Measurements from ENCODE around the gene CPOX. TPM values are rescaled to one million over a fixed set of nuclear protein-coding genes. Genes with fewer than 3 reads are reported as not detected.

Gene CPOX
- total and polyA plus RNA-seq, 3 donors from 2014 or later: 9.3 to 25.4 (median 21.7) TPM

GRCh38 chr3:98532709-98533571 lies 60.5 kb downstream of the CPOX start:
- DNase-seq: no peak
- Histone ChIP-seq H3K4me1 (no peaks in the 10 kb centered on the region), H3K27ac (no peak overlapping the region), H3K27me3 (no peaks in the 10 kb centered on the region), H3K4me3 (no peak overlapping the region), H3K9me3 (no peaks in the 10 kb centered on the region), H3K36me3 (ENCODE audit: low read depth, missing control alignments) (no peaks in the 10 kb centered on the region)
- no peak for TF ChIP-seq CTCF (IDR thresholded peaks at IDR 0.05)
- no peak for TF ChIP-seq POLR2A (IDR thresholded peaks at IDR 0.05)
- intact Hi-C loops (cut with DNase I; ENCODE audit: low total_unique reads): no loop called here
- WGBS, 2 donors: 85 to 94% methylated on average over 6 of the region's 6 CpGs

GRCh38 chr3:98532275-98532637 lies 61.2 kb downstream of the CPOX start:
- Histone ChIP-seq H3K4me1 (no peaks in the 10 kb centered on the region), H3K36me3 (ENCODE audit: low read depth, missing control alignments) (no peaks in the 10 kb centered on the region), H3K27ac (no peak overlapping the region), H3K27me3 (no peaks in the 10 kb centered on the region), H3K9me3 (no peaks in the 10 kb centered on the region), H3K4me3 (no peak overlapping the region)
- 64 to 74% methylated on average over 3 to 5 of the region's 5 CpGs for WGBS, 2 donors
- intact Hi-C loops (cut with DNase I; ENCODE audit: low total_unique reads): no loop called here
- TF ChIP-seq POLR2A (IDR thresholded peaks at IDR 0.05) (no peak), CTCF (IDR thresholded peaks at IDR 0.05) (no peak)
- no peak for DNase-seq

GRCh38 chr3:98531622-98532274 lies 61.7 kb downstream of the CPOX start, which contains the start of gene GPR15:
TSS of gene GPR15 (plus strand) at chr3:98531978. CDS start at chr3:98532034, 56 bp downstream.
- H3K27ac ChIP-seq: no peak within 1 kb of the TSS
- no peaks in the 10 kb centered on the region for H3K4me1 ChIP-seq
- no peaks in the 10 kb centered on the region for H3K27me3 ChIP-seq
- no peaks in the 10 kb centered on the region for H3K9me3 ChIP-seq
- 80 to 87% methylated on average over 7 of the region's 7 CpGs for WGBS, 2 donors
- H3K36me3 ChIP-seq (ENCODE audit: low read depth, missing control alignments): no peaks in the 10 kb centered on the region
- DNase-seq: no peak
- intact Hi-C loops (cut with DNase I; ENCODE audit: low total_unique reads): no loop called here
- TF ChIP-seq CTCF (IDR thresholded peaks at IDR 0.05) (no peak), POLR2A (IDR thresholded peaks at IDR 0.05) (no peak)
- no peak within 1 kb of the TSS for H3K4me3 ChIP-seq

GRCh38 chr3:98530676-98531075 lies 62.7 kb downstream of the CPOX start:
- DNase-seq: no peak
- no peaks in the 10 kb centered on the region for H3K9me3 ChIP-seq
- no peak overlapping the region for H3K27ac ChIP-seq
- no peaks in the 10 kb centered on the region for H3K27me3 ChIP-seq
- TF ChIP-seq POLR2A (IDR thresholded peaks at IDR 0.05) (no peak), CTCF (IDR thresholded peaks at IDR 0.05) (no peak)
- intact Hi-C loops (cut with DNase I; ENCODE audit: low total_unique reads): no loop called here
- H3K4me3 ChIP-seq: no peak overlapping the region
- H3K36me3 ChIP-seq (ENCODE audit: low read depth, missing control alignments): no peaks in the 10 kb centered on the region
- H3K4me1 ChIP-seq: no peaks in the 10 kb centered on the region
- 89 to 95% methylated on average over 2 of the region's 2 CpGs for WGBS, 2 donors
